Activated CD8-positive, alpha-beta memory T cell treated with anti-CD3 and anti-CD28 coated beads, Interleukin-2, amount 50 U/mL, for 1 hour (primary cell): Measurements from ENCODE around the gene DCUN1D3.
A peak's percentile ranks its signal among the peaks of the same experiment; 100 is the strongest.
"Not testable (repeated sequence)": the region's sequence is repeated elsewhere in the genome, so short reads cannot be mapped to it uniquely, and the experiment has no call there.

Experiments
- DNase-seq: peaks from one replicate; pipeline ENCODE4 v3.0.0-alpha.2; 2020; ENCODE audit errors: extremely low read depth

DCUN1D3 gene, protein sequence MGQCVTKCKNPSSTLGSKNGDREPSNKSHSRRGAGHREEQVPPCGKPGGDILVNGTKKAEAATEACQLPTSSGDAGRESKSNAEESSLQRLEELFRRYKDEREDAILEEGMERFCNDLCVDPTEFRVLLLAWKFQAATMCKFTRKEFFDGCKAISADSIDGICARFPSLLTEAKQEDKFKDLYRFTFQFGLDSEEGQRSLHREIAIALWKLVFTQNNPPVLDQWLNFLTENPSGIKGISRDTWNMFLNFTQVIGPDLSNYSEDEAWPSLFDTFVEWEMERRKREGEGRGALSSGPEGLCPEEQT

DNA sequence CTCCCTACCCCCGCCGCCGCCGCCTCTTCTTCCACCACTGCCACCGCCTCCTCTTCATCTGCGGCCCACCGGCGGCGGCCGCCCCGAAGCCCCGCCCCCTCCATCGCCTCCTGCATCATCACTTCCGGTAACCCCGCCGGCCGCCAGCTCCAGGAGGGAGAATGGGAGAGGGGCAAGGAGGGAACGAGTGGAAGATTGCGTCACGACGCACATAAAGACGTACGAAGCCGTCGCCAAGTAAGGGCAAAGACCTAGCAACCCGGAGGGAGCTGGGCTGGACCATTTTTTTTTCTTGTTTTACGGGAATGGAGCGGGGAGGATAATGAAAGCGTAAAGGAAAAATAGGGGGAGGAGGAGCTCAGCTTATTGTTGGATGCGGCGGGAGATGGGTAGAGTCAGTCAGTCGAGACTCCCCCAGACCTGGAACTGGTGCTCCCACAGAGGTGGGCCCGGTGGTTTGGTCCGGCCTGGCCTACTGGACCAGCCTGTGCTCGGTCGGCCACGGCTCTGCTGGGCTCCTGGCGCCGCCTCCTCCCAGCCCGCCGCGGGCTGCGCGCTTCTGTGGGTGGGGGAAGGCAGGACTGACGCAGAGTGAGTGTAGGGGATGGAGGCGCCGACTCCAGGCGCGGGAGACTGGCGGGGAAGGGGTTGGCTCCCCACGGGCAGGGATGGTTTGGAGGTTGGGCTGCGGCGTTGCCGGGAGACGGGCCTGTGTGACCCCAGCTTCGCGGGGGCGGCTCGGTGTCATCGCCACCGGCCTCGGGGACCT, at the start of gene DCUN1D3, which contains the start of gene LYRM1:
Gene DCUN1D3 (minus strand): TSS at position 60 of the 769 bp plus-strand sequence. CDS start 37,820 bp downstream, outside the sequence.
Gene LYRM1 (plus strand): TSS at position 473 of the 769 bp plus-strand sequence. CDS start 14,785 bp downstream, outside the sequence.
- peak; percentile 79 for DNase-seq

DNA sequence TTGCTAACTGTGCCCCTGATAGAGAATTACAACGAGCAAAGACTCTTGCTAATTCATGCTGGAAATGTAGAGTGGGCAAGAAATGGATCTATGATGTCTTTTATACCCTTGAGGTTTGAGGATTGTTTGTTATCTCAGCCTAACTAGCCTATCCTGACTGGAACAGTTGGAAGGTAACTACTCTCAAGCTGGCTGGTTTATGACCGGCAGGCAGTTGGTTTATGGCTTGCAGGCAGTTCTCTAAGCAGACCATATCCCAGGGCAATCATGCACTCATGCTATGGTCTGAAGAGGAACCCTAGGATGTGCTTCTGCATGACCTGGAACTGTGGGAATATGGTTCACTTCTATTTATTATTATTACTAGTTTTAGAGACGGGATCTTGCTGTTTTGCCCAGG, 49.5 kb upstream of the DCUN1D3 start:
- DNase-seq, result no peak

DNA sequence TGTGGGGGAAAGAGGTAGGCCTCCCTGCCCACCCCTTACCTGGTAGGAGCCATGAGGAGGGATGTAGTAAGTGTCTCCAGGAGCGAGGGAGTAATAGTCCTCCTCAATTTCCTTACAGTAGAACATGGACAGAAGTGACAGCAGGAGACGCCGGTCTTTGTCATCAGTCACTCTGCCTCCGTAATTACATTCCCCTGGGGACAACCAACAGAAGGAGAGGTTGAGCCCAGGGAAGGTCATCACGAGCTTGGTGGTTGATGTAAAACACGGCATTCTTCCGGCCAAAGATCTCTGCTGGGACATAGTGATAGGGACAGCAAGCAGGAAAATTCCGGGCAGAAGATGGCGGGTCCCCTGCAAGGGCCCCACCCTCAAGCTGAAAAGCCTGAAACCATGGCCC, 48.3 kb upstream of the DCUN1D3 start:
- no peak for DNase-seq

DNA sequence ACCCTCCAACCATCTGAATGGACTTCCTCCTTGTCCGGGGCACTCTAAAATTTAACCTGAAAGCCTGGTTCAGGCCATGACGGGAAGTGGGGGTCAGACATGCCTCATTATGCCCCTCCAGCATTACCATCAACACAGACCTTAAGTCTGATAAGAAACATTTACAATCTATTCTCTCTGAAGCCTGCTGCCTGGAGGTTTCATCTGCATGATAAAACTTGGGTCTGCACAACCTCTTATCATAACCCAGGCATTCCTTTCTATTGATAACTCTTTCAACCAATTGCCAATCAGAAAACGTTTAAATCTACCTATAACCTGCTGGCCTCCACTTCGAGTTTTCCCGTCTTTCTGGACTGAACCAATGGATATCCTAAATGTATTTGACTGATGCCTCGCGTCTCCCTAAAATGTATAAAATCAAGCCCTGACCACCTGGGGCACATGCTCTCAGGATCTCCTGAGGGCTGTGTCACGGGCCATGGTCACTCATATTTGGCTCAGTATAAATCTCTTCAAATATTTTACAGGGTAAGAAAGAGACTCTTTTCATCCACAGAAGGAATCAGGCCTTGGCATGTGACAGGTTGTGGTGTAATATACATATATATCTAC, 46.0 kb upstream of the DCUN1D3 start:
- DNase-seq, result no peak

DNA sequence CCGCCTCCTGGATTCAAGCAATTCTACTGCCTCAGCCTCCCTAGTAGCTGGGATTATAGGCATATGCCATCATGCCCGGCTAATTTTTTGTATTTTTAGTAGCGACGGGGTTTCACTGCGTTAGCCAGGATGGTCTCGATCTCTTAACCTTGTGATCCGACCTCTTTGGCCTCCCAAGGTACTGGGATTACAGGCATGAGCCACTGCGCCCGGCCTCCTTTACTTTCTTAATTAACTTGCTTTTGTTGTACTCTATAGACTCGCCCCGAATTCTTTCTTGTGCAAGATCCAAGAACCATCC, 45.4 kb upstream of the DCUN1D3 start:
- DNase-seq, result not testable (repeated sequence)

DNA sequence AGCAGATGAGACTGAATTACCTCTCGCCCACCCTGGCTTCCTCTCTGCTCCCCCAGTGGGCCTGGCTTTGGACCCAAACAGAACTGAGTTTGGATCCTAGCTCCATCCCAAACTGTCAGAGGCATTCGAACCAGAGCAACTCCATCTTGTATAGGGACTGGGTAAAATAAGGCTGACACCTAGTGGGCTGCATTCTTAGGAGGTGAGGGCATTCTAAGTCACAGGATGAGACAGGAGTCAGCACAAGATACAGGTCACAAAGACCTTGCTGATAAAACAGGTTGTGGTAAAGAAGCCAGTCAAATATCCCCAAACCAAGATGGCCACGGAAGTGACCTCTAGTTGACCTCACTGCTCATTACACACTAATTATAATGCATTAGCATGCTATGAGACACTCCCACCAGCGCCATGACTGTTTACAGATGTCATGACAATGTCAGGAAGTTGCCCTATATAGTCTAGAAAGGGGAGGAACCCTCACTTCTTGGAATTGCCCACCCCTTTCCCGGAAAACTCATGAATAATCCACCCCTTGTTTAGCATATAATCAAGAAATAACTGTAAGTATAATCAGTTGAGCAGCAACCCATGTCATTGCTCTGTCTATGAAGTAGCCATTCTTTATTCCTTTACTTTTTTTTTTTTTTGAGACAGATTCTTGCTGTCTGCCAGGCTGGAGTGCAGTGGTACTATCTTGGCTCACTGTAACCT, 44.9 kb upstream of the DCUN1D3 start:
- no peak for DNase-seq

DNA sequence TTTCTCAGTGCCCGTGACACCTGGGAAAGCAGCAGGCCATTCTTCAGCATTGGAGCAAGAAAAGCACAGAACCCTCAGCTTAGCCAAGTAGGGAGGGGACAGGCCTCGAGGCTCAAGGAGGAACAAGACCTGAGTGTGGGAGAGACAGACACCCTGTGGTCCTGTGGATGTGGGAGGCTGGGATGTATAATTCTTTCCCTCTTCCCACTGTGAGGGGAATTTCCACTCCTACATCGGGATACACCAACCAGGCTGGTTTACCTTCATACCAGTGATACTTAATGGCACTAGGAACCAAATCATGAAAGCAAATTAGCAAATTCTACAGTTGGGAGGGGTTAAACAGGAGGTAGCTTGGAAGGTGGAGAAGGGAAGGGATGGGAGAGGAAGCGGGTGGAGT, 42.1 kb upstream of the DCUN1D3 start:
- DNase-seq, result no peak

DNA sequence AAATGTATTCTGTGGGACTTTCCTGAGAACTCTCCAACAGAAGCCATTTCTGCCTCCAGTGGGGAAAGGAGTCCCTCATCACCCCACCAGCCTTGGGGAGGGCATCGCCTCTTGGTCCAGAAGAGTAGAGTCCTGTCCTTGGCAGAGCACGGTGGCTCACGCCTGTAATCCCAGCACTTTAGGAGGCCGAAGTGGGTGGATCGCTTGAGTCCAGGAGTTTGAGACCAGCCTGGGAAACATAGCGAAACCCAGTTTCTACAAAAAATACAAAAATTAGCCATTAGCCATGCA, 41.4 kb upstream of the DCUN1D3 start:
- DNase-seq, result no peak

DNA sequence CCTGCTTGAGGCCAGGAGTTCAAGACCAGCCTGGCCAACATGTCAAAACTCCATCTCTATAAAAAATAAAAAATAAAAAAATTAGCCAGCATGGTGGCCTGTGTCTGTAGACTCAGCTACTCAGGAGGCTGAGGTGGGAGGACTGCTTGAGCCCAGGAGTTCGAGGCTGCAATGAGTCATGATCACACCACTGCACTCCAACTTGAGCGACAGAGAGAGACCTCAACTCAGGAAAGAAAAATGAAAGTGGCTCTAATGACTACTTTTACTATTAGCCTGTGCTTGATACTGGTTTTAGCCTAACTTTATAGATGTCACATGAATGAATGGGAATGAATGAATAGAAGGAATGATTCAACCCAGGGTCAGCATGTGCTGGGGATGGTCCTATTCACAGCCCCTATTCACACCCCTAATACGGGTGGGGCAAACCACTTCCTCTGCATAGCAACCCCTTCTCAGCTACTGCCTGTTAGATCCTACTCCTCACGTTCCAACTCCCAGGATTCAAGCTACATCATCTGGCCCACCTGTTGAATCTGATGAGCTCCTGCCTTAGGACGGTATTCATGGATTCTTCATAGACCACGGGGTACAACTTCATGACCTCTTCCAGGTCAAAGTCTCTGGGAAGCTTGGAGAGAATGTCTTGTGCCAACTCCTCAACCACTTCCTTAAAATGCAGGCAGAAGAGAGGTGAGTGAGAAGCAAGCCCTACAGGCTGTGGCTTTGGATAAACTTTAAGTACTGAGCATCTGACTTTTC, 40.9 kb upstream of the DCUN1D3 start:
- no peak for DNase-seq

DNA sequence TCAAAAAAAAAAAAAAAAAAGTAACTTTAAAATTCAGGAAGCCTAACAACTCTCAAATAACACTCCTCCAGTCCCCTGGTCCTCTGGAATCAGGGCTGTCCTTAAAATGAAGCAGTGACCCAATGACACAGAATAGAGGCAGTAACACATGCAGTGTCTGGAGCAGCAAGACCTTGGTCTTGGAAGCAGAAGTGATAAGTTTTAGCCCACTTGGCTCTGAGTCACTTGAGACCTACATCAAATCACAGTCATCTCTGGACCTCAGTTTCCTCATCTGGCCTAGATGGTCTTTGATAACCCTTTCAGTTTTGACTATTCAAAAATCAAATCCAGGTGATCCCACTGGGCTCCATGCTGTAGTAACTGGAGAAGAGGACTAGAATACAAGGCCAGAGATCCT, 39.5 kb upstream of the DCUN1D3 start:
- DNase-seq, result no peak

DNA sequence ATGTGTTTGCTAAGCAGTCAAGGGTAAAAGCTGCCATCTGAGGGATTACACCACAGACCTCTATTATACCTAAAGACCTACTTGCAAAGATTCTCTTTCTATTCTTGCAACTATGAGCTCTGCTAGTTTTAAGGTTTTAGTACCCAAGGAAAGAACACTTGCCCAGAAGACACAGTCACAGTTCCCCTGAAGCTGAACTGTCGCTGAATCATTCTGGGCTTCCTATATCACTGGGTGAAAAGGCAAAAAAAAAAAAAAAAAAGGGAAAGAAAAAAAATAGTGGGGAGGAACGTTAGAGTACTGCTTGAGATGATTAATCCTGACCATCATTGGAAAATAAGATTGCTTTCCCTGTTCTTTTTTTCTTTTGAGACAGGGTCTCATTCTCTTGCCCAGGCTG, 38.3 kb upstream of the DCUN1D3 start:
- DNase-seq, result no peak

DNA sequence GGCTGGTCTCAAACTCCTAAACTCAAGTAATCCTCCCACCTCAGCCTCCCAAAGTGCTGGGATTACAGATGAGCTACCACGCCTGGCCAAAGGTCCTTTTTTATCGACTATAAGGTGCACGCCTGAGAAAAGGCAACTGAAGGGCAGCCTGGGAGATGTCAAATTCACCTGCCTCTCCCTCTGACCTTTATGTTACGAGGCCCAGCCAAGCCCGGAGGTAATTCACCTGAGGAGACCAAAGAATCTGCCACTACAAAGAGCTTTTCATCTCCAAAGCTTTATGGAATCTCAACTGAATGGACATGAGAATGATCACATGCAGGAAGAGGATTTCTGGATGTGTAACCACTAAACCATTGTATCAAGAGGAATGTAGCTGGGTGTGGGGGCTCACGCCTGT, 37.6 kb upstream of the DCUN1D3 start:
- DNase-seq, result no peak

DNA sequence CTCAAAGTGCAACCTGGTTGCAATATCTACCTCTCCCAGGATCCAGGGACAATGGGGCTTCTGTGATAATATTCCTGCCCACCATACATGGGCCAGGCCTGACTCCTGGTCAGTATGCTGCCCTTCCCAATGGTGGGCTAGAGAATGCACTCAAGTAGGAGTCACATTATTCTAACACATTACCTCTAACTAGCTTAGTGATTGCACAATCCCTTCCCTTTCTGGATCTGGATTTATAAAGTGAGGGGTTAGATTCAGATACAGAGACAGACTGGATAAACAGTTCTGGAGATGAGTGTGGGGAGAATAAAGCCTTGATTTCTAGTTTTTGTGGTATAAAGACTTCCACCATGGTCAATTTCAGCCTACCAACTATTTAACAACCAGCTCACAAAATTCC, 33.4 kb upstream of the DCUN1D3 start:
- DNase-seq, result no peak

DNA sequence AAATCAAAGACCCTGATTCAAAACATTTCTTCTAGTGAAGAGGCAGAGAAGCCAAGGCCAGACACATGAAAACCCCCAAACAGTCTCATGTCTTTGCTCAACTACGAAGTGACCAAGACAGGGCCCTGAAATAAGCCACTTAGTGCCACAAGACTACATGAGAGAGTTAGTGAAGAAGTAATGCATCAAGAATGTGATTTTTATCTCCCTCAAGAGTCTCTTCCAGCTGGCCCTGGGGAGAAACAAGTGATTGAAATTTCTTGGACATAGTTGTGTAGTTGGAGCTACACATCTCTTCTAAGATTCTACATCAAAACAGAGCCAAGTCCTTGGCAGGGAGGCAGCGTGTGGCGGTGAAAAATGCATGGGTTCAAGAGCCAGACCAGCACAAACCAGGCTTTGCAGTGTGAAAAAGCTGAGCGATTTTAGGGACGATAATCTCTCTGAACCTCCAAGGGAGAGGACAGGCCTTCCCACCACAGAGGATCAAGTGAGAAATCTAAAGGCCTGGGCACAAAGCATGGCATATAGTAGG, 31.0 kb upstream of the DCUN1D3 start:
- DNase-seq, result no peak

DNA sequence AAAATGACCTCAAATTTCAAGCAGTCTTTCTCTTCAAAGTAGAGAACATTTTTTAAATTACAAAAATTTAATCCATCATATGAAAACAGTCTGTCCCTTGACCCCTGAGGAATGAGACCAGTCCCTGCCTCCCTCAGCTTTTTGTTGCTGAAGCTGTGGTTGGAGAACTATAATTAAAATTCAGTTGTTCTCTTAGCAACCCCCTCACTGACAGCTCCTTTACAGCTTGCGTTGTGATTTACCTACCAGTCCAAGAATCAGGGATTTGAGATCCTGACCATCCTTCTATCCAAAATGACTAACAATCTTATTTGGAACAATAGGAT, 30.2 kb upstream of the DCUN1D3 start:
- no peak for DNase-seq

DNA sequence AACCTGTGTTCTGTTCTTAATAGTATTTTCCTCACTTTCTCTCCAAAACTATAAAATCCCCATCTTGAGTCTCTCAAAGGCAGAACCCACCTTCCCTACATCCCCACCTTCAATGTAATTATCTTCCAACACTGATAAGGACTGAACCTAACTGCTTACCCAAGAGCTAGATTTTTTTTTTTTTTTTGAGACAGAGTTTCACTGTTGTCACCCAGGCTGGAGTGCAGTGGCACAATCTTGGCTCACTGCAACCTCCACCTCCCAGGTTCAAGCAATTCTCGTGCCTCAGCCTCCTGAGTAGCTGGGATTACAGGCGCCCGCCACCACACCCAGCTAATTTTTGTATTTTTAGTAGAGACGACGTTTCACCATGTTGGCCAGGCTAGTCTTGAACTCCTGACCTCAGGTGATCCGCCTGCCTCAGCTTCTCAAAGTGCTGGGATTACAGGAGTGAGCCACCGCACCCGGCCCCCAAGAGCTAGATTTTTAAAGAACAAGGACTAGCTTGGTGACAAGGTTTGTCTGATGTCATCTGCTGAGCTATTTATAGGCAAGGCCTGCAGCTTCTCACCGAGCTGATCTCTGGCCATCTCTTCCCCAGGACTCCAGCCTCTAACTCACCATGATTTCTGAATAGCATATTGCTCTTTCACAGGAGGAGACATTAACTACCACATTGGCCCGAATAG, 29.7 kb upstream of the DCUN1D3 start:
- DNase-seq, result not testable (repeated sequence)

DNA sequence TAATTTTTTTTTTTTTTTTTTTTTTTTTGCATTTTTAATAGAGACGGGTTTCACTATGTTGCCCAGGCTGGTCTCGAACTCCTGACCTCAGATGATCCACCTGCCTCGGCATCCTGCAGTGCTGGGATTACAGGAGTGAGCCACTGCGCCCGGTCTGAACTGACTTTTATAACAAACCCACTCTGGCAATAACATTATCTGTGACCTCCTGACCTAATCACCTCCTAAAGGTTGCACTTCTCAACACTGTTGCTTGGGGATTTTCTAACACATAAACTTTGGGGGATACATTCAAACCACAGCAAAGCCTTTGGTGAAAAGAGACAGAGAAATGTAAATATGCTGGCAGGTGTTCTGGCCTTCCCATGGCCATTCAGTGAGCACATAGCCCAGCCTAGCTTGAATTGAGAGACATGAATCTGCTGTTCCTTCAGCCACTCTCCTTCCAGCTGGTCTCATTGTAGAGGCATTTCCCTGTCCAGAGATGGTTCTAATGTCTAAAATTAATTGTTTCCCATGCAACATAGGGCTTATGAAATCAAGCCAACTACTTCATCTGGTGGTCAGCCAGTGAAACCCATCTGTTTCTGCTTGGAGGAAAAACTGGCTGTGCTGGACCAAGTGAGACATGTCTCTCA, 28.7 kb upstream of the DCUN1D3 start:
- DNase-seq, result no peak

DNA sequence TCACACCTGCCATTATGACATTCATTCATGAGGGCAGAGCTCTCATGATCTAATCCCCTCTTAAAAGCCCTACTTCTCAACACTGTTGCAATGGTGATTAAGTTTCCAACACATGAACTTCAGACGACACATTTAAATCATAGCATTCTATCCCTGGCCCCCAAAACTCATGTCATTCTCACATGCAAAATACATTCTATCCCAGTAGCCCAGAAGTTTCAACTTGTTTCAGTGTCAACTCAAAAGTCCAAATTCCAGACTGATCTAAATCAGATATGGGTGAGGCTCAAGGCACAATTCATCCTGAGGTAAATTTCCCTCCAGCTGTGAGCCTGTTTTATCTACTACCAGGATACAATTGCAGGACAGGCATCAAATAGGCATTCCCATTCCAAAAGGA, 25.6 kb upstream of the DCUN1D3 start:
- DNase-seq, result no peak

DNA sequence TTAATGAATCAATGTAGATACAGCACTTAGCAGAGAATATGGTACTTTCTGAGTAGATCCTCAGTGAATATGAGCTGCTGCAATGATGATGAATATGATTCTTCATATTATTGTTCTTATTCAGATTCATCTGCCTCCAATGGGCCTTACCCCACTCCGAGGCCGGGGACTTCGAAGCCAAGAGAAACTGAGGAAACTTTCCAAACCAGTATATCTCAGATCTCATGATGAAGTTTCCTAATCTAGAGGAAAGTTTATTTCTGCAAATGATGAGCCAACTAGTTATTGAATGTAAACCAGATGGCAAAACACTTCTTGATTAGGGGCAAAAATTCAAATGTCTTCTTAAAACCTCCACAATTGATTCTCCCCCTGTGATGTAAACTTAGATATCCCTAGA, 23.7 kb upstream of the DCUN1D3 start:
- no peak for DNase-seq

DNA sequence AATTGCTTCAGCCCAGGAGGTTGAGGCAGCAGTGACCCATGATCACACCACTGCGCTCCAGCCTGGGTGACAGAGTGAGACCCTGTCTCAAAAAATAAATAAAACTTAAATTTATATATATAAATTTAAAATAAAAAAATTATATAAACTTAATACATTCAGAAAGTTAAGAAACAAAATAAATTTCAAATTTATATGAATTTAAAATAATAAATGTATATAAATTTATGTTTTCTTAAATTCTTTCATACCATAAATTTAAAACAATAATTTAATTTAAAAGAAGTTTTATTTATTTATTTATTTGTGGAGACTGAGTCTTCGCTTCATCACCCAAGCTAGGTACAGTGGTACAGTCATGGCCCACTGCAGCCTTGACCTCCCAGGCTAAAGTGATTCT, 20.6 kb upstream of the DCUN1D3 start:
- no peak for DNase-seq

DNA sequence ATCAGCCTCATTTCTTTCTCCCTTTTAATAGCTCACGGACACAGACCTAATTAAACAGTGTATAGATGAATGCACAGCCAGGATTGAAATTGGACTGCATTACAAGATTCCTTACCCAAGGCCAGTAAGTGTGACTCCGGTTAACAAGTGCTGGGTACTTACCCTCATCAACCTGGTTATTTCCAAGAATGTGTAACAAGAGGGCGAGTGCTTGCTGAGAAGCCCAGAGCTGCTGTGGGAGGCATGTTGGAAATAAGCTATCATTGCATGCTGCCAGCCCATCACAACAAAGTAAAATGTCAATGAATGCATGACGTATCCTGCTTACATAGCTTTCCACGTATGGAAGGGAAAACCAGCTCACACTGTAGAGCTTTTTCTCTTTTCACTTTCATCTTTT, 19.9 kb upstream of the DCUN1D3 start:
- DNase-seq, result no peak
